SU-DHL-6 (cell line): Measurements from ENCODE around the gene LY6G6D.
A peak's percentile ranks its signal among the peaks of the same experiment; 100 is the strongest.

Experiments
- EZH2phosphoT487 ChIP-seq: fragments of 200-600 bp; sonication (generic), shearing (Covaris generic); conservative IDR thresholded peaks from 2 replicates; pipeline ENCODE4 v1.6.1; 2018; ENCODE audit warnings: mild to moderate bottlenecking, antibody characterized with exemption, low read length, moderate library complexity, mixed read lengths
- TF ChIP-seq, protein P1 (sequence below): fragments of 200-600 bp; sonication (generic); IDR thresholded peaks from one replicate; pipeline ENCODE4 v1.5.1; 2017; ENCODE audit warnings: antibody characterized with exemption, mild to moderate bottlenecking, low read length, moderate library complexity; ENCODE audit not compliant: insufficient read depth, poor library complexity, severe bottlenecking

DNA sequence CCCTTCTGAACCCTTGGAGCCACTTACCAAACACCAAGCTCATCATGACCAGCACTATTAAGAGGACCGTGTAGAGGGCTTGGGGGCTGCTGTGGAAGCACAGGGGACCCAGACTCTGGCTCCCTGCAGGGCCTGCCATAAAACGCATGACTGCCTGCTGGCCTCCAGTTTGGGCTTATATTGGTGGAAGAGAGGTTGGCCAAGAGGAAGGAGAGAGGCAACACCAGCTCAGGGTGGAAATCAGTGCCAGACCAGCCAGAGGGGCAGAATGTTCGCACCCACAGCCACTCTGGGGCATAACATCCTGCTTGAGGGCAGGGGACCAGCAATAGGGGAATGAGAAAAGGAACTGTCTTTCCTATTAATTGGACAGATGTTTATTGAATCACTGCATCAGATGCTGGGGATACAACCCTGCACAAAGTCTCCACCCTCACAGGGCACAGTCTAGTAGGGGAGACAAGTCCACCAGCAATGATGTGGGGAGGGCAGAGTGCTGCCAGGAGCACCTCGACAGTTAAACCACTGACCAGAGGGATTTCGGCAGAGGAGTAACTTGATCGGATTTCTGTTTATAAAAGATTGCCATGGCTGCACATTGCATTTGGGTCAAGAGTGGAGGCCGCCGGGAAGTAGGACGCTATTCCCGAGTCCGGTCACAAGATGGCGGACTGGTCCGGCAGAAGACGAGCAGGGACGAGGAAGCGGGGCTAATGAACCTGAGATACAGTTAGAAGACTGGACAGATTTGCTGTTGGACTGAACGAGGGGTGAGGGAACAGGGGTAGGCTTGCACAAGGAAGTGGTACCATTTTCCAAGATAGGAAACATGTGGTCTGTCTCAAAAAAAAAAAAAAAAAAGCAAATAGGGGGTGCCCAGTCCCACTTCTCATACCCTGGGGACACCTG lies 34.7 kb upstream of the LY6G6D start, which contains the start of gene LY6G5C:
- TF ChIP-seq, protein P1, sequence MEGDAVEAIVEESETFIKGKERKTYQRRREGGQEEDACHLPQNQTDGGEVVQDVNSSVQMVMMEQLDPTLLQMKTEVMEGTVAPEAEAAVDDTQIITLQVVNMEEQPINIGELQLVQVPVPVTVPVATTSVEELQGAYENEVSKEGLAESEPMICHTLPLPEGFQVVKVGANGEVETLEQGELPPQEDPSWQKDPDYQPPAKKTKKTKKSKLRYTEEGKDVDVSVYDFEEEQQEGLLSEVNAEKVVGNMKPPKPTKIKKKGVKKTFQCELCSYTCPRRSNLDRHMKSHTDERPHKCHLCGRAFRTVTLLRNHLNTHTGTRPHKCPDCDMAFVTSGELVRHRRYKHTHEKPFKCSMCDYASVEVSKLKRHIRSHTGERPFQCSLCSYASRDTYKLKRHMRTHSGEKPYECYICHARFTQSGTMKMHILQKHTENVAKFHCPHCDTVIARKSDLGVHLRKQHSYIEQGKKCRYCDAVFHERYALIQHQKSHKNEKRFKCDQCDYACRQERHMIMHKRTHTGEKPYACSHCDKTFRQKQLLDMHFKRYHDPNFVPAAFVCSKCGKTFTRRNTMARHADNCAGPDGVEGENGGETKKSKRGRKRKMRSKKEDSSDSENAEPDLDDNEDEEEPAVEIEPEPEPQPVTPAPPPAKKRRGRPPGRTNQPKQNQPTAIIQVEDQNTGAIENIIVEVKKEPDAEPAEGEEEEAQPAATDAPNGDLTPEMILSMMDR: peak; percentile 28
- TF ChIP-seq EZH2phosphoT487: no peak
